Common myeloid progenitor, CD34-positive (primary cell): Measurements from ENCODE around the gene ARHGAP26. TPM values are rescaled to one million over a fixed set of nuclear protein-coding genes. Genes with fewer than 3 reads are reported as not detected.

ENCODE experiments used
- CTCF ChIA-PET: fragments of 350-600 bp; sonication (Branson Sonifier 250); formaldehyde crosslinking; loops from one replicate; lab custom pipeline; 2021; ENCODE audit warnings: antibody characterized with exemption; lab: Charles Lee
- POLR2A ChIA-PET: fragments of 350-600 bp; sonication (Branson Sonifier 250); formaldehyde crosslinking; loops from one replicate; lab custom pipeline; 2021; ENCODE audit warnings: antibody characterized with exemption; lab: Charles Lee
- DNase-seq, 3 donors: peaks; one replicate each; pipeline versions ENCODE4 v3.0.0 to v3.0.0-alpha.2; 2013
- H3K27ac ChIP-seq, 2 experiments: 1 replicate in 1 of 2; 2 replicates in 1 of 2; pipeline ENCODE4 v1.7.0; 2013; ENCODE audit warnings: inconsistent platforms in 2 of 2, low read length in 2 of 2, mild to moderate bottlenecking in 2 of 2, low read depth in 1 of 2, moderate library complexity in 1 of 2; ENCODE audit not compliant: severe bottlenecking in 2 of 2, insufficient read depth in 1 of 2, poor library complexity in 1 of 2
- H3K27me3 ChIP-seq, 5 experiments: replicated peaks in 2 of 5; 1 replicate in 3 of 5; 2 replicates in 2 of 5; pipeline versions ENCODE4 v1.6.1 to v1.7.0; 2013; ENCODE audit warnings: low read length in 4 of 5, mild to moderate bottlenecking in 2 of 5, moderate library complexity in 2 of 5, inconsistent platforms in 1 of 5; ENCODE audit not compliant: insufficient read depth in 5 of 5, control insufficient read depth in 4 of 5
- H3K36me3 ChIP-seq, 4 experiments: 1 replicate in 2 of 4; 2 replicates in 2 of 4; pipeline versions ENCODE4 v1.6.1 to v1.7.0; 2013; ENCODE audit warnings: low read length in 3 of 4, control low read depth in 1 of 4, mild to moderate bottlenecking in 1 of 4; ENCODE audit not compliant: control insufficient read depth in 4 of 4, insufficient read depth in 4 of 4
- H3K4me1 ChIP-seq, 4 experiments: 1 replicate in 3 of 4; 2 replicates in 1 of 4; pipeline versions ENCODE4 v1.6.1 to v1.7.1; 2013; ENCODE audit warnings: low read length in 3 of 4, mild to moderate bottlenecking in 3 of 4, control low read depth in 1 of 4, inconsistent platforms in 1 of 4, moderate library complexity in 1 of 4; ENCODE audit not compliant: control insufficient read depth in 4 of 4, insufficient read depth in 4 of 4; ENCODE audit errors: control extremely low read depth in 1 of 4
- H3K4me3 ChIP-seq, 7 experiments: 1 replicate in 4 of 7; 2 replicates in 3 of 7; pipeline versions ENCODE4 v1.5.1 to v1.7.0; 2013; ENCODE audit warnings: mild to moderate bottlenecking in 7 of 7, low read length in 6 of 7, moderate library complexity in 6 of 7, inconsistent platforms in 2 of 7, low read depth in 2 of 7, control low read depth in 1 of 7; ENCODE audit not compliant: insufficient read depth in 4 of 7, control insufficient read depth in 1 of 7; ENCODE audit errors: extremely low read depth in 1 of 7
- H3K9me3 ChIP-seq, 5 experiments: 1 replicate in 4 of 5; 2 replicates in 1 of 5; pipeline versions ENCODE4 v1.6.1 to v1.7.1; 2013; ENCODE audit warnings: low read length in 4 of 5, mild to moderate bottlenecking in 2 of 5, inconsistent platforms in 1 of 5, low read depth in 1 of 5, moderate library complexity in 1 of 5; ENCODE audit not compliant: control insufficient read depth in 4 of 5, insufficient read depth in 2 of 5; ENCODE audit errors: control extremely low read depth in 1 of 5
- WGBS: methylation state at CpG from one replicate; pipeline ENCODE4 v1.1.5; 2013; ENCODE audit not compliant: insufficient coverage; 5-methylcytosine and 5-hydroxymethylcytosine counted together
- polyA plus RNA-seq: library from polyadenylated mRNA; unstranded; fragments of 120-200 nt; gene quantifications from one replicate; pipeline ENCODE4 v1.2.1, GENCODE V29; 2013

ARHGAP26 gene
- polyA plus RNA-seq, result 8.9 TPM

- H3K27me3 ChIP-seq, result peaks cover 0 to 3% (median 0%) of the 10 kb centered on the region in 5 experiments
- no peaks in the 10 kb centered on the region for H3K9me3 ChIP-seq
- peak within 1 kb of the TSS in 1 of 2 experiments; percentile 47 for H3K27ac ChIP-seq
- peak within 1 kb of the TSS; percentile 75 to 94 (median 92) for H3K4me3 ChIP-seq
- peaks cover 8 to 27% (median 21%) of the 10 kb centered on the region in 4 experiments for H3K4me1 ChIP-seq
- DNase-seq, result peak; percentile 94 to 97 (median 96)
- CTCF ChIA-PET, result interaction anchor here (0.8 to 5.2 kb wide), 18 partner anchors 14 to 111 kb away, joined by 3 to 36 read pairs (median 5); no protein-coding TSS in a partner anchor
- POLR2A ChIA-PET, result no interaction called here
- WGBS, result 0% methylated on average over 75 of the region's 87 CpGs
- H3K36me3 ChIP-seq, result no peaks in the 10 kb centered on the region
Measured at GRCh38 chr5:142769793-142770649, at the start of gene ARHGAP26. Gene ARHGAP26, plus strand, starts transcription at chr5:142770377. Its CDS starts 385 bp downstream, at chr5:142770762.

GRCh38 chr5:142720641-142721271, 49.4 kb upstream of the ARHGAP26 start:
- Histone ChIP-seq H3K9me3 (no peaks in the 10 kb centered on the region), H3K27ac (no peak overlapping the region), H3K36me3 (no peaks in the 10 kb centered on the region), H3K4me1 (peaks cover 0 to 19% (median 15%) of the 10 kb centered on the region in 4 experiments), H3K4me3 (no peak overlapping the region), H3K27me3 (no peaks in the 10 kb centered on the region)
- POLR2A ChIA-PET, result interaction anchor here (0.7 to 0.9 kb wide), 2 partner anchors 16 to 72 kb away, joined by 3 read pairs; no protein-coding TSS in a partner anchor
- no peak for DNase-seq
- WGBS, result 98% methylated on average over 13 of the region's 13 CpGs
- CTCF ChIA-PET, result interaction anchor here (0.5 to 30.9 kb wide), 10 partner anchors 9 to 546 kb away, joined by 3 to 1011 read pairs (median 4); partner anchors contain the start of gene ARHGAP26

GRCh38 chr5:142722146-142722545, 48.0 kb upstream of the ARHGAP26 start:
- Histone ChIP-seq H3K36me3 (no peaks in the 10 kb centered on the region), H3K27ac (no peak overlapping the region), H3K4me3 (no peak overlapping the region), H3K27me3 (no peaks in the 10 kb centered on the region), H3K4me1 (peaks cover 5 to 30% (median 26%) of the 10 kb centered on the region in 4 experiments), H3K9me3 (no peaks in the 10 kb centered on the region)
- POLR2A ChIA-PET, result no interaction called here
- WGBS, result 97% methylated on average over 6 of the region's 6 CpGs
- DNase-seq, result no peak
- CTCF ChIA-PET, result interaction anchor here (0.5 to 30.9 kb wide), 5 partner anchors 8 to 589 kb away, joined by 3 to 1011 read pairs (median 37); no protein-coding TSS in a partner anchor

GRCh38 chr5:142722896-142723295, 47.3 kb upstream of the ARHGAP26 start:
- WGBS, result 100% methylated on average over 3 of the region's 4 CpGs
- POLR2A ChIA-PET, result no interaction called here

GRCh38 chr5:142724821-142725220, 45.4 kb upstream of the ARHGAP26 start:
- Histone ChIP-seq H3K27me3 (no peaks in the 10 kb centered on the region), H3K27ac (no peak overlapping the region), H3K36me3 (no peaks in the 10 kb centered on the region), H3K4me3 (no peak overlapping the region), H3K4me1 (peaks cover 5 to 34% (median 30%) of the 10 kb centered on the region in 4 experiments), H3K9me3 (no peaks in the 10 kb centered on the region)
- POLR2A ChIA-PET, result interaction anchor here (1.1 kb wide), 1 partner anchor 18 kb away, joined by 5 read pairs; no protein-coding TSS in a partner anchor
- over 99% methylated on average over 9 of the region's 9 CpGs for WGBS
- DNase-seq, result no peak
- CTCF ChIA-PET, result interaction anchor here (1.0 to 30.9 kb wide), 5 partner anchors 11 to 156 kb away, joined by 3 to 1011 read pairs (median 37); partner anchors contain the start of gene ARHGAP26

More at GRCh38 chr5:142722896-142723295, 47.3 kb upstream of the ARHGAP26 start:
- CTCF ChIA-PET, result interaction anchor here (1.7 to 30.9 kb wide), 4 partner anchors 9 to 157 kb away, joined by 4 to 1011 read pairs (median 160); no protein-coding TSS in a partner anchor
- H3K27ac ChIP-seq, result no peak overlapping the region
- DNase-seq, result no peak
- no peak overlapping the region for H3K4me3 ChIP-seq
- no peaks in the 10 kb centered on the region for H3K27me3 ChIP-seq
- H3K4me1 ChIP-seq, result peaks cover 5 to 32% (median 28%) of the 10 kb centered on the region in 4 experiments
- no peaks in the 10 kb centered on the region for H3K36me3 ChIP-seq
- H3K9me3 ChIP-seq, result no peaks in the 10 kb centered on the region

- WGBS, result 63% methylated on average over 3 of the region's 4 CpGs
- CTCF ChIA-PET, result interaction anchor here (4.9 to 30.9 kb wide), 3 partner anchors 11 to 155 kb away, joined by 37 to 1011 read pairs (median 283); no protein-coding TSS in a partner anchor
- H3K27ac ChIP-seq, result peak overlapping the region in 1 of 2 experiments; percentile 46
Measured at GRCh38 chr5:142725231-142726187, 44.7 kb upstream of the ARHGAP26 start.

More at GRCh38 chr5:142725231-142726187, 44.7 kb upstream of the ARHGAP26 start:
- Histone ChIP-seq H3K9me3 (no peaks in the 10 kb centered on the region), H3K36me3 (no peaks in the 10 kb centered on the region), H3K27me3 (no peaks in the 10 kb centered on the region), H3K4me3 (no peak overlapping the region), H3K4me1 (peaks cover 5 to 34% (median 30%) of the 10 kb centered on the region in 4 experiments)
- peak in 1 of 3 donors; percentile 32 for DNase-seq
- POLR2A ChIA-PET, result no interaction called here
